ENCODE measurements around the gene BHLHE40. TPM values are rescaled to one million over a fixed set of nuclear protein-coding genes. Genes with fewer than 3 reads are reported as not detected.

Gene BHLHE40
- total and polyA plus RNA-seq, 2 of the 4 experiments (the other 2 are of a cell fraction): 22.8 to 31.8 TPM

- Histone ChIP-seq H4K20me1 (ENCODE audit: insufficient read depth, low read length) (no peaks in the 10 kb centered on the region), H3K23ac (ENCODE audit: low read depth, low read length) (no peak overlapping the region), H2BK120ac (ENCODE audit: low read depth, low read length) (no peak overlapping the region), H3K27ac (ENCODE audit: insufficient read depth, low read length) (no peak overlapping the region), H3K79me1 (ENCODE audit: low read depth in 1 of 2, low read length in 2 of 2) (no peaks in the 10 kb centered on the region), H2BK15ac (ENCODE audit: low read depth, low read length) (no peak overlapping the region), H4K5ac (ENCODE audit: low read depth, low read length) (no peak overlapping the region), H3K56ac (ENCODE audit: extremely low read depth, insufficient read depth, low read length) (no peak overlapping the region), H3K4me1 (ENCODE audit: control insufficient read depth, insufficient read depth, low read length) (no peaks in the 10 kb centered on the region), H2BK20ac (ENCODE audit: low read depth, low read length) (no peak overlapping the region), H2AFZ (replicated peaks; ENCODE audit: low read length, poor library complexity) (no peak overlapping the region), H3K4me2 (ENCODE audit: low read depth, low read length) (no peak overlapping the region), H2AK5ac (ENCODE audit: low read depth, low read length) (no peak overlapping the region), H3K9me1 (ENCODE audit: insufficient read depth, low read length) (no peaks in the 10 kb centered on the region), H3K36me3 (ENCODE audit: control insufficient read depth, insufficient read depth, low read length) (no peaks in the 10 kb centered on the region), H3K18ac (ENCODE audit: low read depth, low read length) (no peak overlapping the region), H4K91ac (ENCODE audit: insufficient read depth, low read depth, low read length) (no peak overlapping the region), H3K9ac (ENCODE audit: low read depth, low read length) (no peak overlapping the region), H3K14ac (replicated peaks; ENCODE audit: low read depth, low read length) (no peak overlapping the region), H3K27me3 (ENCODE audit: control insufficient read depth, insufficient read depth, low read length) (no peaks in the 10 kb centered on the region; the same call in 1 of the 2 replicates), H2AK9ac (replicated peaks; ENCODE audit: low read depth, low read length, poor library complexity) (no peak overlapping the region), H3K4me3 (ENCODE audit: insufficient read depth, low read depth, low read length) (no peak overlapping the region), H3K9me3 (ENCODE audit: control insufficient read depth, insufficient read depth, low read length) (peaks cover 2% of the 10 kb centered on the region; the same call in 1 of the 2 replicates), H2BK5ac (ENCODE audit: low read depth, low read length, poor library complexity, severe bottlenecking) (no peak overlapping the region), H3K4ac (ENCODE audit: low read depth, low read length) (no peak overlapping the region), H4K8ac (ENCODE audit: low read depth in 2 of 2, low read length in 2 of 2) (no peak overlapping the region)
- ATAC-seq (ENCODE audit: low read depth): peak; percentile 61
- dilution Hi-C loops (cut with HindIII; ENCODE audit: low sequenced_read_pairs, unreplicated experiment) (no loop called here), in situ Hi-C loops (cut with MboI; ENCODE audit: low sequenced_read_pairs) (no loop called here), intact Hi-C loops (cut with micrococcal nuclease) (no loop called here)
- no peak for DNase-seq
- ChIA-PET CTCF (no interaction called here), POLR2A (ENCODE audit: unreplicated experiment) (interaction anchor here (0.6 kb wide), 1 partner anchor 213 kb away, joined by 7 read pairs; no protein-coding TSS in a partner anchor)
- no CpG with 5 or more reads among the region's 1 CpG for WGBS, 2 experiments (ENCODE audit: extremely low coverage in 2 of 2, insufficient read length in 1 of 2)
- BruUV-seq (replicated peaks): no TSS peak
- TF ChIP-seq FOS (IDR thresholded peaks at IDR 0.05; ENCODE audit: low read depth, low read length) (no peak), CTCF (conservative IDR thresholded peaks at IDR 0.05; ENCODE audit: low read depth, low read length) (no peak), POLR2A (IDR thresholded peaks at IDR 0.05; ENCODE audit: low read depth, low read length) (no peak), RCOR1 (IDR thresholded peaks at IDR 0.05; ENCODE audit: insufficient replicate concordance, low read length) (no peak), NFE2L2 (IDR thresholded peaks at IDR 0.05; ENCODE audit: low read depth, low read length) (no peak), RFX5 (IDR thresholded peaks at IDR 0.05; ENCODE audit: low read depth, low read length) (no peak), MAZ (IDR thresholded peaks at IDR 0.05; ENCODE audit: borderline replicate concordance, low read depth, low read length) (no peak), BHLHE40 (IDR thresholded peaks at IDR 0.05; ENCODE audit: low read depth, low read length) (no peak), MAFK (IDR thresholded peaks at IDR 0.05; ENCODE audit: low read depth, low read length) (no peak), SMC3 (IDR thresholded peaks at IDR 0.05; ENCODE audit: low read depth, low read length) (no peak), RAD21 (IDR thresholded peaks at IDR 0.05; ENCODE audit: low read length) (no peak), CHD1 (IDR thresholded peaks at IDR 0.05; ENCODE audit: low read depth, low read length) (no peak), MXI1 (IDR thresholded peaks at IDR 0.05; ENCODE audit: borderline replicate concordance, low read depth, low read length) (no peak)
- TF ChIP-seq, protein P1, sequence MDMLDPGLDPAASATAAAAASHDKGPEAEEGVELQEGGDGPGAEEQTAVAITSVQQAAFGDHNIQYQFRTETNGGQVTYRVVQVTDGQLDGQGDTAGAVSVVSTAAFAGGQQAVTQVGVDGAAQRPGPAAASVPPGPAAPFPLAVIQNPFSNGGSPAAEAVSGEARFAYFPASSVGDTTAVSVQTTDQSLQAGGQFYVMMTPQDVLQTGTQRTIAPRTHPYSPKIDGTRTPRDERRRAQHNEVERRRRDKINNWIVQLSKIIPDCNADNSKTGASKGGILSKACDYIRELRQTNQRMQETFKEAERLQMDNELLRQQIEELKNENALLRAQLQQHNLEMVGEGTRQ (IDR thresholded peaks at IDR 0.05; ENCODE audit: low read depth, low read length): no peak
- TF ChIP-seq, protein P2, sequence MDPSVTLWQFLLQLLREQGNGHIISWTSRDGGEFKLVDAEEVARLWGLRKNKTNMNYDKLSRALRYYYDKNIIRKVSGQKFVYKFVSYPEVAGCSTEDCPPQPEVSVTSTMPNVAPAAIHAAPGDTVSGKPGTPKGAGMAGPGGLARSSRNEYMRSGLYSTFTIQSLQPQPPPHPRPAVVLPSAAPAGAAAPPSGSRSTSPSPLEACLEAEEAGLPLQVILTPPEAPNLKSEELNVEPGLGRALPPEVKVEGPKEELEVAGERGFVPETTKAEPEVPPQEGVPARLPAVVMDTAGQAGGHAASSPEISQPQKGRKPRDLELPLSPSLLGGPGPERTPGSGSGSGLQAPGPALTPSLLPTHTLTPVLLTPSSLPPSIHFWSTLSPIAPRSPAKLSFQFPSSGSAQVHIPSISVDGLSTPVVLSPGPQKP (IDR thresholded peaks at IDR 0.05; ENCODE audit: borderline replicate concordance, low read depth, low read length): no peak
Observed at GRCh38 chr3:4963669-4964570, 15.3 kb upstream of the BHLHE40 start.

Measured in IMR-90 (cell line).